PFSK-1 (cell line): ENCODE measurements around the gene ST3GAL2.

ENCODE experiments used
- POLR2AphosphoS5 ChIP-seq: IDR thresholded peaks from 2 replicates; pipeline ENCODE4 v1.6.1; 2012; ENCODE audit warnings: low read depth, mild to moderate bottlenecking, control low read depth, low read length, moderate library complexity
- REST ChIP-seq, 2 experiments: IDR thresholded peaks; 2 replicates each; pipeline versions ENCODE4 v1.6.1 to v1.8.0; 2011 to 2012; ENCODE audit warnings: low read depth in 2 of 2, low read length in 2 of 2, control low read depth in 1 of 2, inconsistent platforms in 1 of 2, mild to moderate bottlenecking in 1 of 2, moderate library complexity in 1 of 2; ENCODE audit not compliant: insufficient read depth in 1 of 2
- TAF1 ChIP-seq: IDR thresholded peaks from 2 replicates; pipeline ENCODE4 v1.6.1; 2012; ENCODE audit warnings: low read length, control low read depth, borderline replicate concordance; ENCODE audit not compliant: insufficient read depth

GRCh38 chr16:70337814-70338213 lies 101.1 kb downstream of the ST3GAL2 start:
- no peak for TF ChIP-seq TAF1
- no peak for TF ChIP-seq POLR2AphosphoS5
- TF ChIP-seq REST (IDR thresholded peaks at IDR 0.05; ENCODE audit: insufficient read depth in 1 of 2, low read depth in 2 of 2, low read length in 2 of 2), result no peak
